Measurements from ENCODE around the gene ACAP3.

Gene ACAP3

DNA sequence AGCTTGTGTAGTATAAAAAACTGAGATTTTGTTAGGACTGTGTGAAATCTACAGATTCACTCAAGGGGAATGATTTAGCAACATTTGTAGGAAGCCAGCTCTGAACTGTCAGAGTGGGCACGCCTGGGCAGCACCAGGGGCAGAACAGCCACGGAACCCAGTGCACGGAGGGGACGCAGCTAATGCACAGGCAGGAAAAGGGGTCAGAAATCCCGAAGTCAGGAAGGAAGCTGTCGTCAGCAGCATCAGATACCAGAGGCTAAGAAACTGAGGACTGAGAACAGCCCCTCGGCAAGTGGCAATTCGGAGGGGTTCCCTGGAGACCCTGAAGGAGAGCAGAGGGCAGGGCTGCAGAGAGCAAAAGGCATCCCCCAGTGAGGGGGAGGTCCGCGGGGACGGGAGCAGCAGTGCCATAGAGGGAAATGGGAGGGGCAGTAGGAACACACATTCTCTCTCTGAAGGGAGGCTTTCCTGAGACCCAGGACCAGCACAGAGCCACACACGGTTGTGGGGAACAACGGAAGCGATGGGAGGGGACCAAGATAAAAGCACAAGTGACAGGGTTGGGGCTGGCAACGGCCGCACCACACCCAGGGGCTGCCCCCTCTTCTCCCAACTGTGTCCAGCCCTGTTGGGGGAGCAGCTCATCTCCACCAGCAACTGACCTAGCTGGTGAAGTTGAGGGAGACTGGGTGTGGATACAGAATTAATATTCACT lies 46.7 kb downstream of the ACAP3 start:
- ATAC-seq = no peak
- no peak for TF ChIP-seq CREB5 (CRISPR knock-in tag; IDR thresholded peaks at IDR 0.05; ENCODE audit: low read depth)
- TF ChIP-seq, protein P1, sequence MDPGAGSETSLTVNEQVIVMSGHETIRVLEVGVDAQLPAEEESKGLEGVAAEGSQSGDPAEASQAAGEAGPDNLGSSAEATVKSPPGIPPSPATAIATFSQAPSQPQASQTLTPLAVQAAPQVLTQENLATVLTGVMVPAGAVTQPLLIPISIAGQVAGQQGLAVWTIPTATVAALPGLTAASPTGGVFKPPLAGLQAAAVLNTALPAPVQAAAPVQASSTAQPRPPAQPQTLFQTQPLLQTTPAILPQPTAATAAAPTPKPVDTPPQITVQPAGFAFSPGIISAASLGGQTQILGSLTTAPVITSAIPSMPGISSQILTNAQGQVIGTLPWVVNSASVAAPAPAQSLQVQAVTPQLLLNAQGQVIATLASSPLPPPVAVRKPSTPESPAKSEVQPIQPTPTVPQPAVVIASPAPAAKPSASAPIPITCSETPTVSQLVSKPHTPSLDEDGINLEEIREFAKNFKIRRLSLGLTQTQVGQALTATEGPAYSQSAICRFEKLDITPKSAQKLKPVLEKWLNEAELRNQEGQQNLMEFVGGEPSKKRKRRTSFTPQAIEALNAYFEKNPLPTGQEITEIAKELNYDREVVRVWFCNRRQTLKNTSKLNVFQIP (CRISPR knock-in tag; IDR thresholded peaks at IDR 0.05; ENCODE audit: borderline replicate concordance, low read depth) = no peak
- no peak for TF ChIP-seq SNAI2 (CRISPR knock-in tag; IDR thresholded peaks at IDR 0.05)
- TF ChIP-seq RARB (CRISPR knock-in tag; IDR thresholded peaks at IDR 0.05) = no peak

- no peak for ATAC-seq
- TF ChIP-seq OSR1 (CRISPR knock-in tag; IDR thresholded peaks at IDR 0.05) (no peak), ZNF8 (CRISPR knock-in tag; IDR thresholded peaks at IDR 0.05) (no peak), ISL1 (CRISPR knock-in tag; IDR thresholded peaks at IDR 0.05) (no peak), ESRRG (CRISPR knock-in tag; IDR thresholded peaks at IDR 0.05) (no peak), RARB (CRISPR knock-in tag; IDR thresholded peaks at IDR 0.05) (no peak), ZNF70 (CRISPR knock-in tag; IDR thresholded peaks at IDR 0.05) (no peak), TOX (CRISPR knock-in tag; IDR thresholded peaks at IDR 0.05; ENCODE audit: borderline replicate concordance) (no peak), TSHZ2 (CRISPR knock-in tag; IDR thresholded peaks at IDR 0.05) (no peak), TCF4 (CRISPR knock-in tag; IDR thresholded peaks at IDR 0.05; ENCODE audit: borderline replicate concordance) (no peak)
Observed at GRCh38 chr1:1259951-1260600, 47.7 kb downstream of the ACAP3 start.

DNA sequence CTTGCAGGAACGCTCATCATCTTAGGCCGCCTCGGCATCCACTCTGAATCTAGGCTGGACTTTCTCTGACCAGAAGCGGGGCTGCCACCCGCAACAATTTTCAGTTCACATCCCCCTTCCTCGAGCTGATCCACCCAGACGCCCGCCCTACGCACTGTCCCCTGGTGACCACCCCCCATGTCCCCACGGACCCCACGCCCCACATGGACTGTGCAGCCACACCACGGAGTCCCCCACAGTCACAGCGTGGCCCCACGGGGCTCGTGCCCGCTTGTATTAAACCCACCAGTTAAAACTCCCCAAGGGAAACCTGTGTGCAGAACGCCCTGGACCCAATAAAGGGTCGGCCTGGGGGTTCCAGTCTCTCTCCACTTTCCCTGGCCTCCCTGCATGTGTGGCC lies 48.2 kb downstream of the ACAP3 start:
- no peak for ATAC-seq

More for the DNA sequence above, 48.2 kb downstream of the ACAP3 start:
- TF ChIP-seq CREB5 (CRISPR knock-in tag; IDR thresholded peaks at IDR 0.05; ENCODE audit: low read depth) = no peak
- TF ChIP-seq TCF4 (CRISPR knock-in tag; IDR thresholded peaks at IDR 0.05; ENCODE audit: borderline replicate concordance) = no peak
- TF ChIP-seq, protein P2, sequence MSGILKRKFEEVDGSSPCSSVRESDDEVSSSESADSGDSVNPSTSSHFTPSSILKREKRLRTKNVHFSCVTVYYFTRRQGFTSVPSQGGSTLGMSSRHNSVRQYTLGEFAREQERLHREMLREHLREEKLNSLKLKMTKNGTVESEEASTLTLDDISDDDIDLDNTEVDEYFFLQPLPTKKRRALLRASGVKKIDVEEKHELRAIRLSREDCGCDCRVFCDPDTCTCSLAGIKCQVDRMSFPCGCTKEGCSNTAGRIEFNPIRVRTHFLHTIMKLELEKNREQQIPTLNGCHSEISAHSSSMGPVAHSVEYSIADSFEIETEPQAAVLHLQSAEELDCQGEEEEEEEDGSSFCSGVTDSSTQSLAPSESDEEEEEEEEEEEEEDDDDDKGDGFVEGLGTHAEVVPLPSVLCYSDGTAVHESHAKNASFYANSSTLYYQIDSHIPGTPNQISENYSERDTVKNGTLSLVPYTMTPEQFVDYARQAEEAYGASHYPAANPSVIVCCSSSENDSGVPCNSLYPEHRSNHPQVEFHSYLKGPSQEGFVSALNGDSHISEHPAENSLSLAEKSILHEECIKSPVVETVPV (CRISPR knock-in tag; IDR thresholded peaks at IDR 0.05) = no peak
- TF ChIP-seq, protein P1 (CRISPR knock-in tag; IDR thresholded peaks at IDR 0.05; ENCODE audit: borderline replicate concordance, low read depth) = no peak
- TF ChIP-seq ARNTL (CRISPR knock-in tag; IDR thresholded peaks at IDR 0.05; ENCODE audit: borderline replicate concordance, low read depth) = no peak
- no peak for TF ChIP-seq RARB (CRISPR knock-in tag; IDR thresholded peaks at IDR 0.05)
- TF ChIP-seq ISL1 (CRISPR knock-in tag; IDR thresholded peaks at IDR 0.05) = no peak
- TF ChIP-seq ZNF8 (CRISPR knock-in tag; IDR thresholded peaks at IDR 0.05) = no peak
- TF ChIP-seq PATZ1 (CRISPR knock-in tag; IDR thresholded peaks at IDR 0.05; ENCODE audit: borderline replicate concordance) = no peak
- TF ChIP-seq TSHZ2 (CRISPR knock-in tag; IDR thresholded peaks at IDR 0.05) = no peak
- no peak for TF ChIP-seq ZFP3 (CRISPR knock-in tag; IDR thresholded peaks at IDR 0.05)
- TF ChIP-seq TOX (CRISPR knock-in tag; IDR thresholded peaks at IDR 0.05; ENCODE audit: borderline replicate concordance) = no peak
- TF ChIP-seq ESRRG (CRISPR knock-in tag; IDR thresholded peaks at IDR 0.05) = no peak
- TF ChIP-seq GLIS3 (CRISPR knock-in tag; IDR thresholded peaks at IDR 0.05) = no peak
- no peak for TF ChIP-seq OSR1 (CRISPR knock-in tag; IDR thresholded peaks at IDR 0.05)
- TF ChIP-seq ZNF70 (CRISPR knock-in tag; IDR thresholded peaks at IDR 0.05) = no peak
- TF ChIP-seq ZFP30 (CRISPR knock-in tag; IDR thresholded peaks at IDR 0.05) = no peak
- no peak for TF ChIP-seq ZC3H10 (CRISPR knock-in tag; IDR thresholded peaks at IDR 0.05)
- no peak for TF ChIP-seq ZNF565 (CRISPR knock-in tag; conservative IDR thresholded peaks at IDR 0.05; ENCODE audit: low read depth)
